Esophagus squamous epithelium (tissue), 4 donors: ENCODE measurements around the gene VEPH1.

Source experiments
- CTCF ChIP-seq, 6 experiments: fragments of 450-650 bp in 4 of 6; fragments of 200-600 bp in 2 of 6; sonication (generic) in 2 of 6; IDR thresholded peaks; one replicate each; pipeline ENCODE4 v1.5.1; 2016 to 2019; ENCODE audit warnings: antibody characterized with exemption in 6 of 6, mild to moderate bottlenecking in 4 of 6, moderate library complexity in 4 of 6
- POLR2A ChIP-seq, 4 donors: fragments of 450-650 bp; IDR thresholded peaks; one replicate each; pipeline ENCODE4 v1.6.1; 2017; ENCODE audit warnings: antibody characterized with exemption in 4 of 4, mild to moderate bottlenecking in 4 of 4, moderate library complexity in 3 of 4

DNA sequence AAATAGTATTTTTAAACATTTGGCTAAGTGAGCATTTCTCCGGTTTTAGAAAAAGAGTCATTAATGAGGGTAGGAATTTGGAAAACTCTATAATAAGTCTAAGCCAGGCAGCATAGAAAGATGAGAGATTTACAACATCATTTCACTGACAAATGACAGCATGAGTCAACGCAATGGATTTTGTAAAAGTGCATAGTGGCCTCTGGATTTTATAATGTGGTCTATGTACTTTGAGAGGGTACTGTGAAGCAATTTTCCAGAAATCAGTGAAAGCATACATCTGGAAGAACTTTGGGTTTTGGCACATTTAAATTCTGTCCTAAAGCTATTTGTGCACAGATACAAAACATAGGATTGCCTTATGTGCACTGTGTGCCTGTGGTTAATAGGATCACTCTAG is 212.4 kb downstream of the VEPH1 start:
- no peak for TF ChIP-seq CTCF (IDR thresholded peaks at IDR 0.05)
- TF ChIP-seq POLR2A (IDR thresholded peaks at IDR 0.05): no peak
